ENCODE results near the gene KDM8. TPM values are rescaled to one million over a fixed set of nuclear protein-coding genes. Genes with fewer than 3 reads are reported as not detected.

KDM8 gene
- total RNA-seq, 1 experiment from 2014 or later, result 3.7 TPM

- CTCF ChIA-PET, result interaction anchor here (0.6 to 1.8 kb wide), 4 partner anchors 15 to 316 kb away, joined by 3 to 5 read pairs (median 3); no protein-coding TSS in a partner anchor
- intact Hi-C loops (cut with micrococcal nuclease), result no loop called here
- peak; percentile 14 for DNase-seq (ENCODE audit: unreplicated experiment)
- Mint-ChIP-seq H3K4me3 (ENCODE audit: unreplicated experiment) (no peak overlapping the region), H3K36me3 (ENCODE audit: insufficient read depth, unreplicated experiment) (peaks cover 7% of the 10 kb centered on the region), H3K27me3 (ENCODE audit: insufficient read depth, unreplicated experiment) (peaks cover 19% of the 10 kb centered on the region), H3K9me3 (ENCODE audit: unreplicated experiment) (no peaks in the 10 kb centered on the region), H3K27ac (ENCODE audit: low read depth, unreplicated experiment) (no peak overlapping the region), H3K4me1 (ENCODE audit: insufficient read depth, unreplicated experiment) (peaks cover 9% of the 10 kb centered on the region)
- TF ChIP-seq, protein P1, sequence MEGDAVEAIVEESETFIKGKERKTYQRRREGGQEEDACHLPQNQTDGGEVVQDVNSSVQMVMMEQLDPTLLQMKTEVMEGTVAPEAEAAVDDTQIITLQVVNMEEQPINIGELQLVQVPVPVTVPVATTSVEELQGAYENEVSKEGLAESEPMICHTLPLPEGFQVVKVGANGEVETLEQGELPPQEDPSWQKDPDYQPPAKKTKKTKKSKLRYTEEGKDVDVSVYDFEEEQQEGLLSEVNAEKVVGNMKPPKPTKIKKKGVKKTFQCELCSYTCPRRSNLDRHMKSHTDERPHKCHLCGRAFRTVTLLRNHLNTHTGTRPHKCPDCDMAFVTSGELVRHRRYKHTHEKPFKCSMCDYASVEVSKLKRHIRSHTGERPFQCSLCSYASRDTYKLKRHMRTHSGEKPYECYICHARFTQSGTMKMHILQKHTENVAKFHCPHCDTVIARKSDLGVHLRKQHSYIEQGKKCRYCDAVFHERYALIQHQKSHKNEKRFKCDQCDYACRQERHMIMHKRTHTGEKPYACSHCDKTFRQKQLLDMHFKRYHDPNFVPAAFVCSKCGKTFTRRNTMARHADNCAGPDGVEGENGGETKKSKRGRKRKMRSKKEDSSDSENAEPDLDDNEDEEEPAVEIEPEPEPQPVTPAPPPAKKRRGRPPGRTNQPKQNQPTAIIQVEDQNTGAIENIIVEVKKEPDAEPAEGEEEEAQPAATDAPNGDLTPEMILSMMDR (IDR thresholded peaks at IDR 0.05; ENCODE audit: unreplicated experiment), result no peak
- no TSS peak for BruUV-seq (replicated peaks)
- POLR2A ChIA-PET, result interaction anchor here (1.3 kb wide), 1 partner anchor 8 kb away, joined by 3 read pairs; the partner anchor contains the start of gene KDM8
These were observed 8.1 kb upstream of the KDM8 start for GRCh38 chr16:27195076-27195741.

GRCh38 chr16:27195941-27196595 is 7.3 kb upstream of the KDM8 start:
- Mint-ChIP-seq H3K27me3 (ENCODE audit: insufficient read depth, unreplicated experiment) (peaks cover 19% of the 10 kb centered on the region), H3K4me3 (ENCODE audit: unreplicated experiment) (no peak overlapping the region), H3K27ac (ENCODE audit: low read depth, unreplicated experiment) (no peak overlapping the region), H3K9me3 (ENCODE audit: unreplicated experiment) (no peaks in the 10 kb centered on the region), H3K36me3 (ENCODE audit: insufficient read depth, unreplicated experiment) (peaks cover 7% of the 10 kb centered on the region), H3K4me1 (ENCODE audit: insufficient read depth, unreplicated experiment) (peaks cover 9% of the 10 kb centered on the region)
- ChIA-PET POLR2A (no interaction called here), CTCF (interaction anchor here (0.6 to 1.8 kb wide), 6 partner anchors 26 to 315 kb away, joined by 3 to 5 read pairs (median 3); no protein-coding TSS in a partner anchor)
- TF ChIP-seq, protein P1 (IDR thresholded peaks at IDR 0.05; ENCODE audit: unreplicated experiment), result no peak
- DNase-seq (ENCODE audit: unreplicated experiment), result no peak
- BruUV-seq (replicated peaks), result no TSS peak
- intact Hi-C loops (cut with micrococcal nuclease), result no loop called here

- peaks cover 7% of the 10 kb centered on the region for H3K36me3 Mint-ChIP-seq (ENCODE audit: insufficient read depth, unreplicated experiment)
- peaks cover 19% of the 10 kb centered on the region for H3K27me3 Mint-ChIP-seq (ENCODE audit: insufficient read depth, unreplicated experiment)
- H3K27ac Mint-ChIP-seq (ENCODE audit: low read depth, unreplicated experiment), result no peak overlapping the region
- BruUV-seq (replicated peaks), result no TSS peak
- no peak overlapping the region for H3K4me3 Mint-ChIP-seq (ENCODE audit: unreplicated experiment)
- intact Hi-C loops (cut with micrococcal nuclease), result no loop called here
- TF ChIP-seq, protein P1 (IDR thresholded peaks at IDR 0.05; ENCODE audit: unreplicated experiment), result no peak
- no peak for DNase-seq (ENCODE audit: unreplicated experiment)
- H3K4me1 Mint-ChIP-seq (ENCODE audit: insufficient read depth, unreplicated experiment), result peaks cover 9% of the 10 kb centered on the region
- CTCF ChIA-PET, result interaction anchor here (0.8 to 1.8 kb wide), 2 partner anchors 38 to 42 kb away, joined by 3 to 5 read pairs; no protein-coding TSS in a partner anchor
- no peaks in the 10 kb centered on the region for H3K9me3 Mint-ChIP-seq (ENCODE audit: unreplicated experiment)
- POLR2A ChIA-PET, result no interaction called here
These were observed 6.3 kb upstream of the KDM8 start for GRCh38 chr16:27197004-27197403.

DNA sequence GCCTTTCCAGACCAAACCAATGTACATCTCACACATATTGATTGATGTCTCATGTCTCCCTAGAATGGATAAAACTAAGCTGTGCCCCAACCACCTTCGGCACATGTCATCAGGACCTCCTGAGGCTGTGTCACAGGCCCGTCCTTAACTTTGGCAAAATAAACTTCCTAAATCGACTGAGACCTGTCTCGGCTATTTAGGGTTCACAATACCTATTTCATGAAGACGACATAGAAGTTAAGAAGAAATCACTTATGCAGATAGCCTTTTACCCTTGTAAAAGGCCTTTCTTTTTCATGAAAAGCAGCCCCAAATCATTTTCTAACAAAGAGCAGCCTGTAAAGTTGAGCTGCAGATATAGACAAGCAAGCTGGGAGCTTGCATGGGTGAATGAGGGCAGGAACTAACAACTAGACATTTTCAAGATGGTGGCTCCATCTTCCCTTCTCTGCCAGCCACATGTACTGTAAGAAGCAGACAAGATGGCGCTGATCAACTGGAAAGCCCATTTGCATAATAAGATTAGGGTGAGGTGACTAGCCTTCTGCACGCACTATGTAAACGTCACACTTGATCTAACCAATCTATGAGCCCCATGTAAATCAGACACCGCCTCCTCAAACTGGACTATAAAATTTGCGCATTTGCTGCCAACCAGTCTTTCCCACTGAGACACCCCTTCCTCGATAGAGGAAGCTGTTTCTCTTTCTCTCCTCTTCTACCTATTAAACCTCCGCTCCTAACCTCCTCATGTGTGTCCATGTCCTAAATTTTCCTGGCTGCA is 4.7 kb upstream of the KDM8 start:
- no peaks in the 10 kb centered on the region for H3K9me3 Mint-ChIP-seq (ENCODE audit: unreplicated experiment)
- intact Hi-C loops (cut with micrococcal nuclease), result no loop called here
- no peak for DNase-seq (ENCODE audit: unreplicated experiment)
- H3K27ac Mint-ChIP-seq (ENCODE audit: low read depth, unreplicated experiment), result no peak overlapping the region
- CTCF ChIA-PET, result interaction anchor here (0.6 to 1.0 kb wide), 2 partner anchors 20 to 169 kb away, joined by 3 to 4 read pairs; no protein-coding TSS in a partner anchor
- no peaks in the 10 kb centered on the region for H3K36me3 Mint-ChIP-seq (ENCODE audit: insufficient read depth, unreplicated experiment)
- TF ChIP-seq, protein P1 (IDR thresholded peaks at IDR 0.05; ENCODE audit: unreplicated experiment), result no peak
- POLR2A ChIA-PET, result interaction anchor here (0.6 to 0.9 kb wide), 2 partner anchors 35 to 776 kb away, joined by 3 read pairs; no protein-coding TSS in a partner anchor
- peaks cover 10% of the 10 kb centered on the region for H3K4me1 Mint-ChIP-seq (ENCODE audit: insufficient read depth, unreplicated experiment)
- no TSS peak for BruUV-seq (replicated peaks)
- H3K27me3 Mint-ChIP-seq (ENCODE audit: insufficient read depth, unreplicated experiment), result peaks cover 19% of the 10 kb centered on the region
- H3K4me3 Mint-ChIP-seq (ENCODE audit: unreplicated experiment), result no peak overlapping the region
